Choroid plexus epithelial cell (primary cell): Measurements from ENCODE around the gene STEAP3.

ENCODE experiments used
- DNase-seq: peaks from one replicate; pipeline ENCODE4 v3.0.0-alpha.2; 2010; ENCODE audit warnings: low read depth
- H3K4me3 ChIP-seq: 2 replicates; pipeline ENCODE4 v1.5.1; 2011; ENCODE audit warnings: low read depth, mild to moderate bottlenecking, control low read depth, low read length, moderate library complexity
- CTCF ChIP-seq: conservative IDR thresholded peaks from 2 replicates; pipeline ENCODE4 v1.5.1; 2011; ENCODE audit warnings: low read depth, mild to moderate bottlenecking, control low read depth, inconsistent platforms, low read length, moderate library complexity

Gene STEAP3

GRCh38 chr2:119288576-119288975, 64.9 kb downstream of the STEAP3 start:
- H3K4me3 ChIP-seq = no peak overlapping the region
- no peak for TF ChIP-seq CTCF
- DNase-seq = no peak

GRCh38 chr2:119289093-119289492, 65.5 kb downstream of the STEAP3 start:
- TF ChIP-seq CTCF = no peak
- peak; percentile 75 for DNase-seq

GRCh38 chr2:119289642-119290041, 66.0 kb downstream of the STEAP3 start:
- DNase-seq = peak; percentile 9
- H3K4me3 ChIP-seq = no peak overlapping the region
- no peak for TF ChIP-seq CTCF

More at GRCh38 chr2:119289093-119289492, 65.5 kb downstream of the STEAP3 start:
- H3K4me3 ChIP-seq = no peak overlapping the region

GRCh38 chr2:119290859-119291587, 67.4 kb downstream of the STEAP3 start:
- peak; percentile 97 for TF ChIP-seq CTCF
- no peak overlapping the region for H3K4me3 ChIP-seq
- DNase-seq = peak; percentile 74

GRCh38 chr2:119291588-119292167, 68.0 kb downstream of the STEAP3 start:
- no peak overlapping the region for H3K4me3 ChIP-seq
- TF ChIP-seq CTCF = no peak
- no peak for DNase-seq

- no peak overlapping the region for H3K4me3 ChIP-seq
- DNase-seq = peak; percentile 56
- peak; percentile 61 for TF ChIP-seq CTCF
These were observed 68.6 kb downstream of the STEAP3 start for GRCh38 chr2:119292226-119292625.

GRCh38 chr2:119293254-119293653, 69.6 kb downstream of the STEAP3 start:
- no peak overlapping the region for H3K4me3 ChIP-seq
- no peak for TF ChIP-seq CTCF
- peak; percentile 43 for DNase-seq
